Gastrocnemius medialis (tissue), 4 donors: ENCODE measurements around the gene SERPINA12. TPM values are rescaled to one million over a fixed set of nuclear protein-coding genes. Genes with fewer than 3 reads are reported as not detected.

Source experiments
- ATAC-seq, 2 donors: fragments of 150-250 bp; one replicate each; pipeline ENCODE4 v1.9.1; 2016
- DNase-seq, 2 donors: peaks; one replicate each; pipeline ENCODE4 v3.0.0-alpha.2; 2019
- H3K27ac ChIP-seq, 4 donors: fragments of 200-600 bp; sonication (generic); 1 replicate in 1 of 4; 2 replicates in 3 of 4; pipeline ENCODE4 v1.5.1; 2016 to 2018; ENCODE audit warnings: mild to moderate bottlenecking in 2 of 4, moderate library complexity in 1 of 4
- H3K27me3 ChIP-seq, 3 donors: fragments of 200-600 bp; sonication (generic) in 2 of 3; 1 replicate in 1 of 3; 2 replicates in 2 of 3; pipeline versions ENCODE4 v1.5.1 to v1.6.0; 2016 to 2019; ENCODE audit warnings: mild to moderate bottlenecking in 1 of 3, moderate library complexity in 1 of 3
- H3K36me3 ChIP-seq, 2 donors: fragments of 200-600 bp; sonication (generic) in 1 of 2; one replicate each; pipeline ENCODE4 v1.5.1; 2017 to 2018
- H3K4me1 ChIP-seq, 2 donors: fragments of 200-600 bp; sonication (generic) in 1 of 2; one replicate each; pipeline ENCODE4 v1.5.1; 2016 to 2017; ENCODE audit warnings: mild to moderate bottlenecking in 2 of 2
- H3K4me3 ChIP-seq, 4 donors: fragments of 200-600 bp; sonication (generic) in 3 of 4; 1 replicate in 1 of 4; 2 replicates in 3 of 4; pipeline ENCODE4 v1.5.1; 2016 to 2019; ENCODE audit warnings: mild to moderate bottlenecking in 2 of 4
- H3K9me3 ChIP-seq, 3 donors: fragments of 200-600 bp; sonication (generic) in 2 of 3; 1 replicate in 1 of 3; 2 replicates in 2 of 3; pipeline ENCODE4 v1.5.1; 2016 to 2019
- POLR2A ChIP-seq, 2 donors: fragments of 450-650 bp; IDR thresholded peaks; one replicate each; pipeline ENCODE4 v1.6.1; 2017; ENCODE audit warnings: antibody characterized with exemption in 2 of 2, mild to moderate bottlenecking in 2 of 2, moderate library complexity in 2 of 2
- in situ Hi-C, 4 donors: fragments of 200-750 bp; cut with MboI; loops; one replicate each; pipeline versions ENCODE4 v1.15.0 to v1.8.0; 2017; ENCODE audit warnings: low sequenced_read_pairs in 4 of 4
- intact Hi-C: fragments of 100-400 bp; cut with DNase I; formaldehyde crosslinking; loops from one replicate; pipeline ENCODE4 v1.15.1; 2023; ENCODE audit warnings: low total_unique reads
- total RNA-seq, 4 donors: library from RNA; depleted of rRNA; stranded (reverse); fragments of >200 nt; gene quantifications; one replicate each; pipeline versions ENCODE4 v1.1.0 to v1.2.3, GENCODE V29; 2016
- TF ChIP-seq, protein P1 (sequence below), 5 experiments: fragments of 450-650 bp in 3 of 5; fragments of 200-600 bp in 2 of 5; sonication (generic) in 2 of 5; IDR thresholded peaks in 4 of 5; conservative IDR thresholded peaks in 1 of 5; 1 replicate in 4 of 5; 2 replicates in 1 of 5; pipeline ENCODE4 v1.5.1; 2016 to 2019; ENCODE audit warnings: antibody characterized with exemption in 5 of 5, mild to moderate bottlenecking in 3 of 5, moderate library complexity in 3 of 5

SERPINA12 gene
- total RNA-seq, 4 donors from 2014 or later, result not detected

DNA sequence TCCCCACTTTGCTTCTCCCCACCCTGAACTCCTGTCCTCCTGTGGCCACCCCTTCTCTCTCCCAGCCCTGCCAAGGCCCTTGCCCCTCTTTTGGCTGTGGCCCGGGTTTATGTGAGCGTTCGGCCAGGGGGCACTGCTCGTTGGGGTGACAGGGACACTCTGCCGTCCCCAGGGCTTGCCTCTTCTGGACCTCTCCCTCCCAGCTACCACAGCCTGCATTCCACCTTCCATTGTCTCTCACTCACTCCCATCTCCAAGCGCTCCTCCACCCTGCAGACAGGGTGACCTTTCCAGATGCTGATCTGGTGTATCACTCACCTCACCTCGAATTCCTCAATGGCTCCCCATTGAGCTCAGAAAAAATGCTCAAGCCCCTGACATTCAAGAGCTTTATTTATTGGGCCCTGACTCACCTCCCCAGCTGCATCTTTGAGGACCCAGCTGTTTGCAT lies 34.7 kb downstream of the SERPINA12 start:
- Histone ChIP-seq H3K9me3 (peaks cover 0 to 12% (median 0%) of the 10 kb centered on the region in 3 donors), H3K27me3 (peaks cover 0 to 3% (median 0%) of the 10 kb centered on the region in 3 donors), H3K36me3 (no peaks in the 10 kb centered on the region), H3K4me3 (no peak overlapping the region), H3K27ac (no peak overlapping the region), H3K4me1 (no peaks in the 10 kb centered on the region)
- DNase-seq (no peak), ATAC-seq (no peak)
- intact Hi-C loops, result no loop called here
- in situ Hi-C loops, result no loop called here
- TF ChIP-seq, protein P1, sequence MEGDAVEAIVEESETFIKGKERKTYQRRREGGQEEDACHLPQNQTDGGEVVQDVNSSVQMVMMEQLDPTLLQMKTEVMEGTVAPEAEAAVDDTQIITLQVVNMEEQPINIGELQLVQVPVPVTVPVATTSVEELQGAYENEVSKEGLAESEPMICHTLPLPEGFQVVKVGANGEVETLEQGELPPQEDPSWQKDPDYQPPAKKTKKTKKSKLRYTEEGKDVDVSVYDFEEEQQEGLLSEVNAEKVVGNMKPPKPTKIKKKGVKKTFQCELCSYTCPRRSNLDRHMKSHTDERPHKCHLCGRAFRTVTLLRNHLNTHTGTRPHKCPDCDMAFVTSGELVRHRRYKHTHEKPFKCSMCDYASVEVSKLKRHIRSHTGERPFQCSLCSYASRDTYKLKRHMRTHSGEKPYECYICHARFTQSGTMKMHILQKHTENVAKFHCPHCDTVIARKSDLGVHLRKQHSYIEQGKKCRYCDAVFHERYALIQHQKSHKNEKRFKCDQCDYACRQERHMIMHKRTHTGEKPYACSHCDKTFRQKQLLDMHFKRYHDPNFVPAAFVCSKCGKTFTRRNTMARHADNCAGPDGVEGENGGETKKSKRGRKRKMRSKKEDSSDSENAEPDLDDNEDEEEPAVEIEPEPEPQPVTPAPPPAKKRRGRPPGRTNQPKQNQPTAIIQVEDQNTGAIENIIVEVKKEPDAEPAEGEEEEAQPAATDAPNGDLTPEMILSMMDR (IDR thresholded peaks at IDR 0.05 in 4 of 5, conservative IDR thresholded peaks at IDR 0.05 in 1 of 5), result no peak
- TF ChIP-seq POLR2A (IDR thresholded peaks at IDR 0.05), result no peak

DNA sequence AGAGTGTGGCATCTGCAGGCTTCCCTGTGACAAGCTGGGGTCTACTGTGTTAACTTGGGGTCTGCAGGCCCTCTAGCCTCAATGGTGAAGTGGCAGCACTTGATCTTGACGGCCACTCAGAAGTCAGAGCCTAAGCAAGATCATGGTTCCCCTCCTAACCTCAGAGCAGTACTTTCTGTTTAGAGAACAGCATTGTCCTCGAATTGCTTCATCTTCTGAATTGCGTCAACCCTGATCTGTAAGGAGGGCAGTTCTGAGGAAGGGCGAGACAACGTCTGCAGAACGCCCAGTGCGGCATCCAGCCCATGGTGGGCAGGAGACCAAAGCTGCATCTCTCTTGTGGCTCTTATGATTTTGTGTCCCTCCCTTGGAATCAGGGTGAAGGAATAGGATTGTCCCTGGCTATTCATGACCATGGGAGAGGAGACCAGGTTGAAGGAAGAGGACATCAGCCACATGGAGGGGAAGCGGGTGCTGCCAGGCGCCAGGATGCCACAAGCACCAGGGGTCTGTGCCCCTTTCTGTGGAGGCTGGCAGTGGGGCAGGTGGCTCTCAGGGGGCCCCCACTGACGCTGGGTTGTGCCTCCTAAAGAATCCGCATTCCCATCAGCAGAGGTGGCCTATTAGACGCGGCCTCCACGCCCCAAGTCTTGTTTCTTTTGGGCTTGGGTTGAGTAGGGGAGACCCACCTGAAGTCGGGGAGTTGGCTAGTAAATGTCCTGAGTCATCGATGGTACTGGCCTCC lies 35.4 kb downstream of the SERPINA12 start:
- ATAC-seq, result no peak
- no peaks in the 10 kb centered on the region for H3K36me3 ChIP-seq
- no peaks in the 10 kb centered on the region for H3K4me1 ChIP-seq
- H3K27me3 ChIP-seq, result no peaks in the 10 kb centered on the region
- no peak overlapping the region for H3K4me3 ChIP-seq
- H3K27ac ChIP-seq, result no peak overlapping the region
- H3K9me3 ChIP-seq, result peaks cover 0 to 9% (median 0%) of the 10 kb centered on the region in 3 donors
- TF ChIP-seq POLR2A (IDR thresholded peaks at IDR 0.05), result no peak
- TF ChIP-seq, protein P1 (IDR thresholded peaks at IDR 0.05 in 4 of 5, conservative IDR thresholded peaks at IDR 0.05 in 1 of 5), result no peak
- in situ Hi-C loops (no loop called here), intact Hi-C loops (no loop called here)
- DNase-seq, result no peak

DNA sequence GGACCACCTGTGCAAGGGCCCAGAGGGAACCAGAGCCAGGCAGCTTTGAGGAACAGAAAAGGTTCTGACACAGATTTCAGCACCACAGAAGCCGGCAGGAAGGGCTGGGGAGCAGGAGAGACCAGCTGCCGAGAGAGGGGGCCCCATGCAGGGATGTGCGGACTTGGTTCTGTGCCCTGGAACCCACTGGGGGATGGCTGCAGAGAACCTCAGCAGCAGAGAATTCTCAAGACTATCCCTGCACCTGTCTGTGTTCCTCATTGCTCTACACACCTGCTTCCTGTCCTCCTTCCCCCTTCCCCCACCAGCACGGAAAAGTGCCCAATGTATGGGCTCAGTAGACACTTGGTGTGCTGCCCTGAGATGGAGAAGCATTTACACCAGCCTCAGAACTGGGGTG lies 36.4 kb downstream of the SERPINA12 start:
- Histone ChIP-seq H3K27me3 (no peaks in the 10 kb centered on the region), H3K27ac (no peak overlapping the region), H3K4me3 (no peak overlapping the region), H3K9me3 (no peaks in the 10 kb centered on the region), H3K36me3 (no peaks in the 10 kb centered on the region), H3K4me1 (no peaks in the 10 kb centered on the region)
- TF ChIP-seq, protein P1 (IDR thresholded peaks at IDR 0.05 in 4 of 5, conservative IDR thresholded peaks at IDR 0.05 in 1 of 5), result no peak
- TF ChIP-seq POLR2A (IDR thresholded peaks at IDR 0.05), result no peak
- ATAC-seq (no peak), DNase-seq (no peak)
- in situ Hi-C loops (no loop called here), intact Hi-C loops (no loop called here)

DNA sequence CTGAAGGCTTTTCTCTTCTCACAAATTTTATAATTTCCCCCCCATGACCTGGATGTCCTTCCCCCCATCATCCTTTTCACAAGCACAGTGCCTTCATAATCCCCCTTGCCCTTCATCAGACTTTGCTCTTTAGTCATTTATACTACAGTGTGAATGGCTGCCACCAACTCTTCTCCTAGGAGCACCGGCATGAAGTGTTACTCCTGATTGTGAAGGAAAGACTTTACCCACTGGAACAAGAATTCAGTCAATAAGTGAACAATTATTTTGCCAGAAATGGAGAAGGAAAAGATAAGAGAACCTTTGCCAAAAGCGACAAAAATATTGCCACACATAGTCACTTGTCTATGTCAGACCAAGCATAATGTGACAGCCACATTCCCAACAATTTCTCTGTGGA lies 38.2 kb downstream of the SERPINA12 start:
- intact Hi-C loops (no loop called here), in situ Hi-C loops (no loop called here)
- DNase-seq, result no peak
- no peak for ATAC-seq
- no peaks in the 10 kb centered on the region for H3K4me1 ChIP-seq
- no peaks in the 10 kb centered on the region for H3K9me3 ChIP-seq
- no peaks in the 10 kb centered on the region for H3K27me3 ChIP-seq
- no peak overlapping the region for H3K4me3 ChIP-seq
- no peak overlapping the region for H3K27ac ChIP-seq
- H3K36me3 ChIP-seq, result no peaks in the 10 kb centered on the region
- TF ChIP-seq POLR2A (IDR thresholded peaks at IDR 0.05), result no peak
- TF ChIP-seq, protein P1 (IDR thresholded peaks at IDR 0.05 in 4 of 5, conservative IDR thresholded peaks at IDR 0.05 in 1 of 5), result no peak
